Measurements from ENCODE around the gene SLCO4A1.

DNA sequence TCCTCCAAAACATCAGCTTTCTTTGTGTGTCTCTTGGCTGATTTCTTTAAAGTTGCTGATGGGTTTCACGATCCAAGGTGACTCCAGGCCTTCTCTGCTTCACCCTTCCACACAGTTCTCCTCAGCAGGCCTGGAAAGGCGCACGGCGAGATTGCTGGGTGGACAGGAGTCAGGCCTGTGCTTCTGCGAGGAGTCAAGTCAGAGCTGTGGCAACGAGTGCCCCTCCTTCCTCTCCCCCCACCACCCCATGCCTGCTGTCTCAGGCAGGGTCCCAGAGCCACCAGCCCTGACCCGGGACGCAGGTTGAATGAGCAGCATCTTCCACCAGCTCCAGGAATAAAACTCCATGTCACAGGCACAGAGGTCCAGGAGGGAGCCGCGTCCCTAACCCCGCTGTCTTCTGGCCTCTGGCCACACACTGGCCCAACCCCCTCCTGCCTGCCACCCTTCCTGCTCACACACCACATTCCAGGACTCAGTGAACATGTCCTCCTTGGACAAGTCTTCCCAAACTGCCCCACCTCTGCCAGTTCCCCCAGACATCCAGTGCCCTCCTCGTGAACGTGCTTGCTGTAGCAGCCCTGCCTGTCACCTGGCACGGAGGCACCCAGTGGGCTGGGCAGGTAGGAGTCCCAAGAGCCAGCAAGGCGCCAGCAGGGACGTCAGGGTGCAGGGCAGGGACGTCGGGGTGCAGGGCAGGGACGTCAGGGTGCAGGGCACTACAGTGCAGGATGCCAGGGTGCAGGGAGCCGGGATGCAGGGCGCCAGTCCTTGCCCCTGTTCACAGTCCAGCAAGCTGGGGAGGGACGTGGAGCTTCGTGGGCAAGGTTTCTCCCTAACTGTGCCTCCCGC lies 59.1 kb downstream of the SLCO4A1 start:
- TF ChIP-seq, protein P1, sequence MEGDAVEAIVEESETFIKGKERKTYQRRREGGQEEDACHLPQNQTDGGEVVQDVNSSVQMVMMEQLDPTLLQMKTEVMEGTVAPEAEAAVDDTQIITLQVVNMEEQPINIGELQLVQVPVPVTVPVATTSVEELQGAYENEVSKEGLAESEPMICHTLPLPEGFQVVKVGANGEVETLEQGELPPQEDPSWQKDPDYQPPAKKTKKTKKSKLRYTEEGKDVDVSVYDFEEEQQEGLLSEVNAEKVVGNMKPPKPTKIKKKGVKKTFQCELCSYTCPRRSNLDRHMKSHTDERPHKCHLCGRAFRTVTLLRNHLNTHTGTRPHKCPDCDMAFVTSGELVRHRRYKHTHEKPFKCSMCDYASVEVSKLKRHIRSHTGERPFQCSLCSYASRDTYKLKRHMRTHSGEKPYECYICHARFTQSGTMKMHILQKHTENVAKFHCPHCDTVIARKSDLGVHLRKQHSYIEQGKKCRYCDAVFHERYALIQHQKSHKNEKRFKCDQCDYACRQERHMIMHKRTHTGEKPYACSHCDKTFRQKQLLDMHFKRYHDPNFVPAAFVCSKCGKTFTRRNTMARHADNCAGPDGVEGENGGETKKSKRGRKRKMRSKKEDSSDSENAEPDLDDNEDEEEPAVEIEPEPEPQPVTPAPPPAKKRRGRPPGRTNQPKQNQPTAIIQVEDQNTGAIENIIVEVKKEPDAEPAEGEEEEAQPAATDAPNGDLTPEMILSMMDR (IDR thresholded peaks at IDR 0.05): no peak
- TF ChIP-seq POLR2A (IDR thresholded peaks at IDR 0.05): no peak

Measured in uterus (tissue), 2 donors.